GM19372 (cell line): Measurements from ENCODE around the gene FLOT1.
A peak's percentile ranks its signal among the peaks of the same experiment; 100 is the strongest.
"Not testable (repeated sequence)": the region's sequence is repeated elsewhere in the genome, so short reads cannot be mapped to it uniquely, and the experiment has no call there.

Source experiments
- ATAC-seq: cut with Tn5 transposase; IDR thresholded peaks from one replicate; pipeline ENCODE4 v1.9.1; 2021; ENCODE audit warnings: mild to moderate bottlenecking, low read depth, moderate library complexity; ENCODE audit not compliant: unreplicated experiment

Gene FLOT1

DNA sequence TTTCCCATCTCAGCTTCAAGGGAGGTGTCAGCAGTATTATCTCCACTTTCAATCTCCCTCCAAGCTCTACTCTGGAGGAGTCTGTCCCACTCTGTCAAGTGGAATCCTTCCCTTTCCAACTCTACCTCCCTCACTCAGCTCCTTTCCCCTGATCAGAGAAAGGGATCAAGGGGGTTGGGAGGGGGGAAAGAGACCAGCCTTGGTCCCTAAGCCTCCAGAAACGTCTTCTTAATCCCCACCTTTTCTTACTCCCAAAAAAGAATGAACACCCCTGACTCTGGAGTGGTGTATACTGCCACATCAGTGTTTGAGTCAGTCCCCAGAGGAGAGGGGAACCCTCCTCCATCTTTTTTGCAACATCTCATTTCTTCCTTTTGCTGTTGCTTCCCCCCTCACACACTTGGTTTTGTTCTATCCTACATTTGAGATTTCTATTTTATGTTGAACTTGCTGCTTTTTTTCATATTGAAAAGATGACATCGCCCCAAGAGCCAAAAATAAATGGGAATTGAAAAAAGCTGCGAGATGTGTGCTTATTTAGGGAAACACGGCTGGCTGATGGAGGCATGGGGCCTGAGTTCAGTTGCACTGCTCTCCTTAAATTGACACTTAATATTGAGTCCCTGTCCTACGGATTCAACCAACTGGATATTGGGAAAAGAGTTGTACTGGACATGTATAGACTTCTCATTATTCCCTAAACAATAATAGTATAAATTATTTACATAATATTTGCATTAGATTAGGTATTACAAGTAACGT lies 17.4 kb downstream of the FLOT1 start:
- ATAC-seq = no peak

GRCh38 chr6:30723843-30724741 lies 18.4 kb downstream of the FLOT1 start:
- not testable (repeated sequence) for ATAC-seq

- ATAC-seq = not testable (repeated sequence)
Measured at GRCh38 chr6:30723159-30723842, 19.2 kb downstream of the FLOT1 start.

DNA sequence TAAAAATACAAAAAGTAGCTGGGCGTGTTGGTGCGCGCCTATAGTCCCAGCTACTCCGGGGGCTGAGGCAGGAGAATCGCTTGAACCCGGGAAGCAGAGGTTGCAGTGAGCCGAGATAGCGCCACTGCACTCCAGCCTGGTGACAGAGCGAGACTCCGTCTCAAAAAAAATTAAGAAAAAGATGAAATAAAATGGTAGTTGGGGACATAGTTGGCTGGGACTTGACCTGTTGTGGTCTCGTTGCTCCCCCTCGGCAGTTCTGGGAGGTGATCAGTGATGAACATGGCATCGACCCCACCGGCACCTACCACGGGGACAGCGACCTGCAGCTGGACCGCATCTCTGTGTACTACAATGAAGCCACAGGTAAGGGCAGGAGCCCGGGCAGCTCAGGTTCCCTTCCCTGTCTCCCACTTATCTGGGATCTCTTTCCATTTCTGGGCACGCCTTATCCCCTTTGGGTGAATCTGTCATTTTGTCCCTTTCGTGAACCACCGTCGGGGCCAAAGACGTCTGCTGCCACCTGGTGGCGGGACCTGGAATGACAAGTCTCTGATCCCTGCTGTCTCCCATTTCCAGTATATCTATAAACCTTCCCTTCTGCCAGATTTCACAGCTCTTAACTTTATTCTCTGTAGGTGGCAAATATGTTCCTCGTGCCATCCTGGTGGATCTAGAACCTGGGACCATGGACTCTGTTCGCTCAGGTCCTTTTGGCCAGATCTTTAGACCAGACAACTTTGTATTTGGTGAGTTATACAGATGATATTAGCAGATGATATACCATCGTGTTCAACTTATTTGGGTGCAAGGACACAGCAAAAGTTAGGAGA lies 20.0 kb downstream of the FLOT1 start:
- no peak for ATAC-seq

DNA sequence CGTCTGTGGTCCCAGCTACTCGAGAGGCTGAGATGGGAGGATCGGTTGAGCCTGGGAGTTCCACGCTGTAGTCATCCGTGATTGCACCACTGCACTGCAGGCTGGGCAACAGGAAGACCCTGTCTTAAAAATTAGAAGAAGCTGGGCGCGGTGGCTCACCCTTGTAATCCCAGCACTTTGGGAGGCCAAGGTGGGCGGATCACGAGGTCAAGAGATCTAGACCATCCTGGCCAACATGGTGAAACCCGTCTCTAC lies 20.5 kb downstream of the FLOT1 start:
- ATAC-seq = not testable (repeated sequence)

DNA sequence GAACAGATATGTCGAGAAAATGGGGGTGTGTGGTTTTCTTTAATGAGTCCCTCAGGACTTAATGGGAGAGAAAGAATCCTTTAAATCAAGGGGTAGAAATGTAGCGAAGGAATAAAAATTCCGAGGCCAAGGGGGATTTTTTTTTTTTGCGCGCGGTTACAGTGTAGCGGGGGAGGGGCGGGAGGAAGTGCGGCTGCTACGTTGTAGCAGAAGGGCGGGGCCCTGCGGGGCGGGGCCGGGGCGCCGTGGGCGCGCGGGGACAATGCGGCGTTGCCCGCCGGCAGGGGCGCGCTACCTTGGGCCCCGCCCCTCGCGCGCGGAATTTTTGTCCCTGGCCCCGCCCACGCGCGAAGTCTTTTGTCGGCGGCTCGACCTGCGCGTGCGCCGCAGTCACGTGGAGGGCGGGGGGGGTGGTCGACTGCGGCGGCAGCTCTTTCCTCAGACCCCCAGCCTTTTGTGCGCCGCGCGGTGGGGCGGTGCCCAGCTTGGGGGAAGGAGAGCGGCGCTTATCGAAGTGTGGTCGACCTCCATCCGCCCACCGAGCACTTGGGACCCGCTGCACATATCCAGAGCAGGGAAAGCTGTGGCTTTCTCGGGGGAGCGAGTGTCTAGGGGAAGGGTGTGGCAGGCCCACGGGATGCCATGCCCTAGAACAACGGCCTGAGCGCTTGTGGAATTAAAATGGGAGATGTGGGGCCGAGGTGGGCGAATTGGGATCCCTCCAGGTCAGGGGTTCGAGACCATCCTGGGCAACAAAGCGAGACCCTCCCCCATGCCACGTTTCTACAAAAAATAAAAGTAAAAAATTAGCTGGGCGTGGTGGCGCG lies 21.1 kb downstream of the FLOT1 start:
- peak; percentile 33 for ATAC-seq

- ATAC-seq = no peak
Measured at GRCh38 chr6:30720738-30721197, 21.7 kb downstream of the FLOT1 start.

DNA sequence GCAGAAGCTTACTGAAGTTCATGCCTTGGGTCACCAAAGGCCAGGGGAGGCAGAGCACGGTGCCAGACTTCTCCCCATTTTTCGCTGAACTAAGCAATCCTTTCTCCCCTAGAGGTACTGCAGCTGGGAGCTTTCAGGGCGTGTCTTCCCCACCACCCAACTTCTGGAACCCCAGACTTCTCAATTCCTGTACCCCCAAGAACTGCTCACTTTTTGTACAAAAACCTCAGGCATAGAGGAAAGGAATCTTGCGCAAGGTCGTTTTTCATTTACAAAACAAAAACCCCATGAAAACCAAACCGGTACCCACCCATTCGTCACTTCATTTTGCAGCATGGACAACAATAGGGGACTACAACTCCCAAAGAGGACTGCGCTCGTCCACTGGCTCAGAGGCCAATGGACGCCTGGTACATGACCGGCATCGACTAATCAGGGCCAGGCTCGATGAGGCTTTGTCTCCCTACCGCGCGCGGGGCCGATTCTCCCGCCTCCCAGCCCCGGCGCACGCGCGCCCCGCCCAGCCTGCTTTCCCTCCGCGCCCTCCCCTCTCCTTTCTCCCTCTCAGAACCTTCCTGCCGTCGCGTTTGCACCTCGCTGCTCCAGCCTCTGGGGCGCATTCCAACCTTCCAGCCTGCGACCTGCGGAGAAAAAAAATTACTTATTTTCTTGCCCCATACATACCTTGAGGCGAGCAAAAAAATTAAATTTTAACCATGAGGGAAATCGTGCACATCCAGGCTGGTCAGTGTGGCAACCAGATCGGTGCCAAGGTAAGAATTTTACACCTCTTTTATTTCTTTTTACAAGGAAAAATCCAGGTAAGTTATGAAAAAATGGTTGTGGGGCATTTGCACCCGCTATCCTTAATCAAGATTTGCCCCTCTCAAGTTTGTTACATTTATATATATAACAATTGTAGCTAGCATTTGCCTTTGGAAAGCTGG lies 22.4 kb downstream of the FLOT1 start, which contains the start of gene TUBB:
TUBB (plus strand) TSS at position 562 of the 947 bp plus-strand sequence; CDS start at position 717, 155 bp downstream.
- ATAC-seq = peak; percentile 30

- ATAC-seq = no peak
Measured at GRCh38 chr6:30719356-30719755, 23.1 kb downstream of the FLOT1 start.

- ATAC-seq = not testable (repeated sequence)
Measured at GRCh38 chr6:30717845-30718720, 24.4 kb downstream of the FLOT1 start.

GRCh38 chr6:30717129-30717844 lies 25.2 kb downstream of the FLOT1 start, which contains the start of gene MDC1:
MDC1 (minus strand) TSS chr6:30717281; CDS start chr6:30715175, 2,106 bp downstream.
- peak; percentile 68 for ATAC-seq

- ATAC-seq = no peak
Measured at GRCh38 chr6:30716879-30717128, 25.7 kb downstream of the FLOT1 start.

DNA sequence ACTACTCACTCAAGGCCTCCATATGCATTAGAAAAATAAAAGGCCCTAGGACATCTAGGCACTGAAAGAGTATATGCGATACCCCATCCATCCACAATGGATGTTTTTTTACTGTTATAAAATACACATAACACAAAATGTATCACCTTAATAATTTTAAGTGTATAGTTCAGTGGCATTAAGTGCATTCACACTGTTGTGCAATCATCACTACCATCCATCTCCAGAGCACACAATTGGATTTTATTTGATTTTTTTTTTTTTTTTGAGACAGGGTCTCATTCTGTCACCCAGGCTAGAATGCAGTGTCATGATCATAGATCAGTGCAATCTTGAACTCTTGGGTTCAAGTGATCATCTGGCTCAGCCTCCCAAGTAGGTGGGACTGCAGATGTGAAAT lies 28.2 kb downstream of the FLOT1 start:
- no peak for ATAC-seq

DNA sequence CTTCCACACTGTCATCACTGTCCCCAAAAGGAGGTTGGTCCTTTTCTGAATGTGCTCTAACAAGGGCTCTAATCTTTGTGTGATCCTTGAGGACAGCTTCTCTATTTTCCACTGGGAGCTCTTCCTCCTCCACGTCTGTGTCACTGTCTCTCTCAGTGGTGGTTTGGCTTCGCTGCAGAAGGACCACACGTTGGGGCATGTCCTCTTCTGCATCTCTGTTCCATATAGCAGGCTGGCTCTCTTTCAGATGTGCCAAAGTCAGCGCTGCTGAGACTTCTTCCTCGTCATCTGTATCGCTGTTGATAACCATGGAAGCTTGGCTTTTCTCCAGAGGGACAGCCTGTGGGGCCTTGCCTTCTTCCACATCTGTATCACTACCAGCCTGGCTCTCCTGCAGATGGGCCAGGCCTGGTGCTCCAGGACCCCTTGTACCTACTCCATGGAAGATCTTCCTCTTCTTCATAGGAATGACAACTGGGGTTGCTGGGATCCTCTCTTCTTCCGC lies 30.0 kb downstream of the FLOT1 start:
- no peak for ATAC-seq

GRCh38 chr6:30711758-30712380 lies 30.6 kb downstream of the FLOT1 start:
- ATAC-seq = peak; percentile 60
